HG02610 (cell line): ENCODE results near the gene CTBS.
"Not testable (repeated sequence)": the region's sequence is repeated elsewhere in the genome, so short reads cannot be mapped to it uniquely, and the experiment has no call there.

Source experiments
- ATAC-seq: cut with Tn5 transposase; IDR thresholded peaks from one replicate; pipeline ENCODE4 v1.9.1; 2021; ENCODE audit warnings: mild to moderate bottlenecking, moderate library complexity; ENCODE audit not compliant: unreplicated experiment

CTBS gene

GRCh38 chr1:84585803-84586202, 11.6 kb upstream of the CTBS start:
- no peak for ATAC-seq

- ATAC-seq = no peak
Observed at GRCh38 chr1:84584126-84584525, 9.9 kb upstream of the CTBS start.

GRCh38 chr1:84583648-84584047, 9.4 kb upstream of the CTBS start:
- no peak for ATAC-seq

- ATAC-seq = no peak
Observed at GRCh38 chr1:84582802-84583587, 8.8 kb upstream of the CTBS start.

GRCh38 chr1:84581648-84582047, 7.4 kb upstream of the CTBS start:
- no peak for ATAC-seq

GRCh38 chr1:84574936-84575335, 696 bp upstream of the CTBS start:
- ATAC-seq = no peak

GRCh38 chr1:84573481-84573966, 716 bp downstream of the CTBS start:
- ATAC-seq = no peak

- ATAC-seq = no peak
Observed at GRCh38 chr1:84571150-84571535, 3.1 kb downstream of the CTBS start.

- ATAC-seq = no peak
Observed at GRCh38 chr1:84570436-84571149, 3.6 kb downstream of the CTBS start.

- no peak for ATAC-seq
Observed at GRCh38 chr1:84569216-84569615, 5.0 kb downstream of the CTBS start.

GRCh38 chr1:84550826-84551225, 23.4 kb downstream of the CTBS start:
- no peak for ATAC-seq

- ATAC-seq = no peak
Observed at GRCh38 chr1:84541679-84542078, 32.6 kb downstream of the CTBS start.

- ATAC-seq = no peak
Observed at GRCh38 chr1:84540759-84541158, 33.5 kb downstream of the CTBS start.

GRCh38 chr1:84539972-84540371, 34.3 kb downstream of the CTBS start:
- ATAC-seq = no peak

- no peak for ATAC-seq
Observed at GRCh38 chr1:84538599-84538998, 35.6 kb downstream of the CTBS start.

- no peak for ATAC-seq
Observed at GRCh38 chr1:84525779-84526178, 48.5 kb downstream of the CTBS start.

GRCh38 chr1:84524590-84524989, 49.6 kb downstream of the CTBS start:
- no peak for ATAC-seq

GRCh38 chr1:84510668-84511067, 63.6 kb downstream of the CTBS start:
- no peak for ATAC-seq

GRCh38 chr1:84510165-84510564, 64.1 kb downstream of the CTBS start:
- no peak for ATAC-seq

GRCh38 chr1:84509029-84509428, 65.2 kb downstream of the CTBS start:
- ATAC-seq = no peak

GRCh38 chr1:84508510-84508909, 65.7 kb downstream of the CTBS start:
- no peak for ATAC-seq

- not testable (repeated sequence) for ATAC-seq
Observed at GRCh38 chr1:84507887-84508286, 66.4 kb downstream of the CTBS start.
